ENCODE data around the gene MORF4L1.

DNA sequence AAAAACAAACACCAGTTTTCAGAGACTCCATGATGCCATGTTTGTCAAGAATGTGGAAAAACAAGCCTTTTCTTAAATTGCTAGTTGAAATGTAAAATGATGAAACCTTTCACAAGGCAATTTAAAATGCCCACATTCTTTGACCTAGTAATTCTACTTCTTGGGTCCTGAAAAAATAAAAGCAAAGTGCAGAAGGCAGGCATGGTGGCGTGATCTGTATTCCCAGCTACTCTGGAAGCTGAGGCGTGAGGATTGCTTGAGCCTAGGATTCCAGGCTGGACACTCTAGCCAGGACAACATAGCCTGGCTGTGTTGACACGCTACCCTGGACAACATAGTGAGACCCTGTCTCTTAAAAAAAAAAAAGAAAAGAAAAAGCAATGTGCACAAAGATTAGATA, 4.3 kb upstream of the MORF4L1 start:
- TF ChIP-seq POLR2A (IDR thresholded peaks at IDR 0.05) (no peak), CTCF (IDR thresholded peaks at IDR 0.05) (no peak)

Measured in body of pancreas (tissue), 4 donors.